Activated B cell treated with CpG ODN at 0.5 μM for 24 hours (primary cell): ENCODE results near the gene MAP3K20. TPM values are rescaled to one million over a fixed set of nuclear protein-coding genes. Genes with fewer than 3 reads are reported as not detected.

Source experiments
- ATAC-seq: fragments of 200-7000 bp; cut with Tn5 transposase; one replicate; pipeline ENCODE4 v1.10.0; 2021; ENCODE audit warnings: low read depth, mild to moderate bottlenecking, moderate library complexity
- CTCF ChIA-PET: fragments of 350-600 bp; sonication (Branson Sonifier 250); formaldehyde crosslinking; loops from one replicate; lab custom pipeline; 2021; ENCODE audit warnings: antibody characterized with exemption; lab: Charles Lee
- POLR2A ChIA-PET: fragments of 350-600 bp; sonication (Branson Sonifier 250); formaldehyde crosslinking; loops from one replicate; lab custom pipeline; 2021; ENCODE audit warnings: antibody characterized with exemption; lab: Charles Lee
- DNase-seq: peaks from one replicate; pipeline ENCODE4 v3.0.0; 2022
- H3K27ac Mint-ChIP-seq: one replicate; pipeline ENCODE4 v1.8.0; 2020; ENCODE audit warnings: mixed read lengths
- H3K27me3 Mint-ChIP-seq: one replicate; pipeline ENCODE4 v1.8.0; 2021; ENCODE audit warnings: mixed read lengths
- H3K36me3 Mint-ChIP-seq: one replicate; pipeline ENCODE4 v1.8.0; 2021; ENCODE audit warnings: low read depth, mixed read lengths
- H3K4me1 Mint-ChIP-seq: one replicate; pipeline ENCODE4 v1.8.0; 2021; ENCODE audit warnings: mixed read lengths
- H3K4me3 Mint-ChIP-seq: one replicate; pipeline ENCODE4 v1.8.0; 2020; ENCODE audit warnings: mild to moderate bottlenecking, mixed read lengths
- H3K9me3 Mint-ChIP-seq: one replicate; pipeline ENCODE4 v1.8.0; 2020; ENCODE audit warnings: mixed read lengths
- CTCF ChIP-seq: fragments of 200-600 bp; IDR thresholded peaks from one replicate; pipeline ENCODE4 v1.8.0; 2022; ENCODE audit warnings: antibody characterized with exemption, mild to moderate bottlenecking
- intact Hi-C: fragments of 100-400 bp; cut with micrococcal nuclease; formaldehyde crosslinking; loops from one replicate; pipeline ENCODE4 v1.15.1; 2024
- total RNA-seq: library from RNA; stranded (reverse); gene quantifications from 2 replicates; pipeline ENCODE4 v1.2.3, GENCODE V29; 2022

MAP3K20 gene
- total RNA-seq, 1 donor from 2014 or later: 8.7 TPM

DNA sequence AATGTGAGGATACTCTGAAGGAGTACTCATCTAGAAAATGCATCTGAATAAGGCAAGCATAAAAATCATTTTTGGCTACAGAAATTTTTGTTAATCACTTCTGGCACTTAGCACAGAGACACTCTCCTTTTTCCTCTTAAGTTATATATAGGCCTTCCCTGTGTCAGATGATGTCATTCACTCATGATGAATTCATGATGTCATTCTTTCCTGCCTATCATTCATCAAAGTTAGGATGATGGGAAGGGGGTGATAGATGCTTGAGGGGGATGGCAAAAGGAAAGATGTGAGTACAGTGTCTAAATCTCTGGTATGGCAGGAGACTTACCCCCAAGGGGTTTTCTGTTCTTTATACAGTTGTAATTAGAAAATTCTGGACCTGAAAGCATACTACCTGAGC is 42.0 kb downstream of the MAP3K20 start:
- Mint-ChIP-seq H3K4me1 (peaks cover 17% of the 10 kb centered on the region), H3K4me3 (no peak overlapping the region), H3K9me3 (no peaks in the 10 kb centered on the region), H3K27me3 (no peaks in the 10 kb centered on the region), H3K27ac (no peak overlapping the region), H3K36me3 (no peaks in the 10 kb centered on the region)
- ChIA-PET CTCF (no interaction called here), POLR2A (no interaction called here)
- TF ChIP-seq CTCF: no peak
- intact Hi-C loops: no loop called here
- DNase-seq (no peak), ATAC-seq (no peak)

- no peaks in the 10 kb centered on the region for H3K9me3 Mint-ChIP-seq
- no peak for TF ChIP-seq CTCF
- DNase-seq (no peak), ATAC-seq (no peak)
- H3K27ac Mint-ChIP-seq: no peak overlapping the region
- H3K4me3 Mint-ChIP-seq: no peak overlapping the region
- no peaks in the 10 kb centered on the region for H3K36me3 Mint-ChIP-seq
- H3K4me1 Mint-ChIP-seq: peaks cover 10% of the 10 kb centered on the region
- POLR2A ChIA-PET: no interaction called here
- intact Hi-C loops: no loop called here
- H3K27me3 Mint-ChIP-seq: no peaks in the 10 kb centered on the region
- CTCF ChIA-PET: no interaction called here
These were observed 42.7 kb downstream of the MAP3K20 start for GRCh38 chr2:173118395-173118794.

GRCh38 chr2:173119069-173119807 is 43.6 kb downstream of the MAP3K20 start:
- Mint-ChIP-seq H3K9me3 (no peaks in the 10 kb centered on the region), H3K27me3 (no peaks in the 10 kb centered on the region), H3K36me3 (no peaks in the 10 kb centered on the region), H3K4me1 (peaks cover 9% of the 10 kb centered on the region), H3K4me3 (no peak overlapping the region), H3K27ac (no peak overlapping the region)
- ATAC-seq (no peak), DNase-seq (no peak)
- intact Hi-C loops: no loop called here
- ChIA-PET POLR2A (no interaction called here), CTCF (no interaction called here)
- TF ChIP-seq CTCF: no peak

- no peaks in the 10 kb centered on the region for H3K9me3 Mint-ChIP-seq
- ATAC-seq (no peak), DNase-seq (no peak)
- ChIA-PET CTCF (no interaction called here), POLR2A (no interaction called here)
- intact Hi-C loops: no loop called here
- H3K4me1 Mint-ChIP-seq: peaks cover 9% of the 10 kb centered on the region
- H3K27me3 Mint-ChIP-seq: no peaks in the 10 kb centered on the region
- TF ChIP-seq CTCF: no peak
- H3K4me3 Mint-ChIP-seq: no peak overlapping the region
- no peaks in the 10 kb centered on the region for H3K36me3 Mint-ChIP-seq
- no peak overlapping the region for H3K27ac Mint-ChIP-seq
These were observed 44.3 kb downstream of the MAP3K20 start for GRCh38 chr2:173119944-173120343.

- H3K27me3 Mint-ChIP-seq: no peaks in the 10 kb centered on the region
- no peak for DNase-seq
- no peak for TF ChIP-seq CTCF
- no peak for ATAC-seq
- ChIA-PET CTCF (no interaction called here), POLR2A (no interaction called here)
- no peaks in the 10 kb centered on the region for H3K9me3 Mint-ChIP-seq
- no peak overlapping the region for H3K27ac Mint-ChIP-seq
- H3K36me3 Mint-ChIP-seq: no peaks in the 10 kb centered on the region
- H3K4me3 Mint-ChIP-seq: no peak overlapping the region
- intact Hi-C loops: no loop called here
- H3K4me1 Mint-ChIP-seq: peaks cover 9% of the 10 kb centered on the region
These were observed 47.3 kb downstream of the MAP3K20 start for GRCh38 chr2:173122936-173123335.
